D721Med (cell line): ENCODE data around the gene SMAD3.

Experiments
- DNase-seq: peaks from one replicate; pipeline ENCODE4 v3.0.0; 2011; ENCODE audit warnings: low spot score; ENCODE audit not compliant: insufficient read length
- FAIRE-seq: peaks from 2 replicates; lab custom pipeline; 2011; peaks lifted over from hg19 to GRCh38; lab: Jason Lieb, UNC
- CTCF ChIP-seq: IDR thresholded peaks from 2 replicates; pipeline ENCODE4 v1.5.1; 2012; ENCODE audit warnings: mild to moderate bottlenecking, control low read depth; ENCODE audit not compliant: insufficient read depth; ENCODE audit errors: missing control alignments

SMAD3 gene

GRCh38 chr15:67093504-67093862, 28.1 kb downstream of the SMAD3 start:
- FAIRE-seq: no peak
- DNase-seq: no peak
- TF ChIP-seq CTCF: no peak

- no peak for TF ChIP-seq CTCF
These were observed 28.8 kb downstream of the SMAD3 start for GRCh38 chr15:67094001-67094826.

GRCh38 chr15:67095912-67096311, 30.5 kb downstream of the SMAD3 start:
- FAIRE-seq (no peak), DNase-seq (no peak)
- no peak for TF ChIP-seq CTCF

More at GRCh38 chr15:67094001-67094826, 28.8 kb downstream of the SMAD3 start:
- no peak for FAIRE-seq
- DNase-seq: no peak

GRCh38 chr15:67096546-67097294, 31.3 kb downstream of the SMAD3 start:
- TF ChIP-seq CTCF: no peak
- FAIRE-seq: no peak
- DNase-seq: no peak

GRCh38 chr15:67097424-67097823, 32.0 kb downstream of the SMAD3 start:
- FAIRE-seq: no peak
- no peak for TF ChIP-seq CTCF
- DNase-seq: no peak

GRCh38 chr15:67097930-67098740, 32.7 kb downstream of the SMAD3 start:
- no peak for TF ChIP-seq CTCF
- FAIRE-seq: no peak
- DNase-seq: no peak
